ENCODE data around the gene RPTOR.

- TF ChIP-seq CTCF (IDR thresholded peaks at IDR 0.05; ENCODE audit: poor library complexity, severe bottlenecking), result no peak
- TF ChIP-seq POLR2AphosphoS5 (IDR thresholded peaks at IDR 0.05), result no peak
Observed at GRCh38 chr17:80852476-80853015, 307.9 kb downstream of the RPTOR start.
